ENCODE data around the gene CCNH. TPM values are rescaled to one million over a fixed set of nuclear protein-coding genes. Genes with fewer than 3 reads are reported as not detected.

CCNH gene
- total RNA-seq, 1 experiment from 2014 or later, result 63.2 TPM

DNA sequence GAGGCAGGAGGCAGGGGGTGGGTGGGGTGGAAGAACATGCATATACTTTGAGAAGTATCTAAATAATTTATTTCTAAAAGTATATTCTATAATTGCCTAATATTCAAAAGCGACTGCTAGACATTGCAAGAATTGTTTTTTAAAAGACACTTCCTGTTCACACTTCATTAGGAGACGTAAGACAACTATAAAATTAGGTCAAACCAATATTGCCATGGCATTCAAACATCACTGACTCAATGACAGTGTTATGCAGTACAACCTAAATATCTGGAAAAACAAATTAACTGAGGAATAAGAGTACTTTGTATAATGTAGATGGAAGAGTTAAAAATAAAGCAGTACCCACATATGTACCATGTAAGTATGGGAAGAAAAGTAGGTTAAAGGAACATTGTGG is 4.5 kb downstream of the CCNH start:
- Histone ChIP-seq H3K27ac (ENCODE audit: low read depth, low read length) (no peak overlapping the region), H3K27me3 (ENCODE audit: insufficient read depth, low read length) (no peaks in the 10 kb centered on the region), H2AFZ (ENCODE audit: low read depth, low read length, poor library complexity, severe bottlenecking) (no peak overlapping the region), H3K9me3 (ENCODE audit: control insufficient read depth in 1 of 2, insufficient read depth in 1 of 2, low read depth in 1 of 2, low read length in 2 of 2) (no peaks in the 10 kb centered on the region), H3K79me2 (ENCODE audit: insufficient read depth, low read length) (peaks cover 93% of the 10 kb centered on the region), H3K36me3 (ENCODE audit: control insufficient read depth in 1 of 2, insufficient read depth in 2 of 2, low read length in 2 of 2) (peaks cover 57 to 72% of the 10 kb centered on the region in 2 experiments), H3K4me3 (replicated peaks in 1 of 2; ENCODE audit: low read depth in 1 of 2, low read length in 2 of 2) (no peak overlapping the region), H3K9ac (ENCODE audit: low read length) (no peak overlapping the region), H3K4me1 (ENCODE audit: control insufficient read depth in 1 of 2, insufficient read depth in 2 of 2, low read length in 2 of 2) (peaks cover 4 to 6% of the 10 kb centered on the region in 2 experiments; a peak in 3 of 4 replicates), H3K9me2 (ENCODE audit: insufficient read depth) (no peaks in the 10 kb centered on the region), H3K4me2 (ENCODE audit: low read length) (no peak overlapping the region), H4K20me1 (ENCODE audit: insufficient read depth) (no peaks in the 10 kb centered on the region)
- ChIA-PET POLR2A (no interaction called here), CTCF (no interaction called here), RAD21 (ENCODE audit: low non-redundant PET in 1 of 2, low total read pairs in 2 of 2, uncharacterized antibody in 2 of 2, unreplicated experiment in 2 of 2) (no interaction called here)
- DNase-seq (ENCODE audit: low read depth, low spot score) (no peak), ATAC-seq (no peak)
- BruUV-seq (replicated peaks), result no TSS peak
- TF ChIP-seq, protein P1, sequence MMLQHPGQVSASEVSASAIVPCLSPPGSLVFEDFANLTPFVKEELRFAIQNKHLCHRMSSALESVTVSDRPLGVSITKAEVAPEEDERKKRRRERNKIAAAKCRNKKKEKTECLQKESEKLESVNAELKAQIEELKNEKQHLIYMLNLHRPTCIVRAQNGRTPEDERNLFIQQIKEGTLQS (IDR thresholded peaks at IDR 0.05), result no peak
- TF ChIP-seq YY1 (IDR thresholded peaks at IDR 0.05; ENCODE audit: extremely low read depth, insufficient replicate concordance, low read depth, low read length) (no peak), SIN3A (IDR thresholded peaks at IDR 0.05; ENCODE audit: low read depth) (no peak), EZH2 (IDR thresholded peaks at IDR 0.05) (no peak), ZFX (IDR thresholded peaks at IDR 0.05) (no peak), JUND (IDR thresholded peaks at IDR 0.05) (no peak), ELF1 (IDR thresholded peaks at IDR 0.05; ENCODE audit: borderline replicate concordance, low read depth) (no peak), POLR2A (IDR thresholded peaks at IDR 0.05; ENCODE audit: borderline replicate concordance, extremely low read depth, insufficient read depth, insufficient read length) (no peak), TCF7L2 (IDR thresholded peaks at IDR 0.05; ENCODE audit: borderline replicate concordance, extremely low read depth, insufficient read depth, insufficient read length) (no peak), SRF (IDR thresholded peaks at IDR 0.05; ENCODE audit: low read depth) (no peak), SP1 (IDR thresholded peaks at IDR 0.05; ENCODE audit: low read depth) (no peak), FOSL1 (IDR thresholded peaks at IDR 0.05; ENCODE audit: low read depth) (no peak), ZNF274 (IDR thresholded peaks at IDR 0.05; ENCODE audit: low read depth, low read length) (no peak), CEBPB (IDR thresholded peaks at IDR 0.05; ENCODE audit: low read depth) (no peak), EGR1 (IDR thresholded peaks at IDR 0.05; ENCODE audit: low read depth) (no peak), CBX3 (IDR thresholded peaks at IDR 0.05; ENCODE audit: low read depth) (no peak), ZBTB33 (IDR thresholded peaks at IDR 0.05; ENCODE audit: extremely low read depth, insufficient replicate concordance, low read length) (no peak)
- TF ChIP-seq, protein P2, sequence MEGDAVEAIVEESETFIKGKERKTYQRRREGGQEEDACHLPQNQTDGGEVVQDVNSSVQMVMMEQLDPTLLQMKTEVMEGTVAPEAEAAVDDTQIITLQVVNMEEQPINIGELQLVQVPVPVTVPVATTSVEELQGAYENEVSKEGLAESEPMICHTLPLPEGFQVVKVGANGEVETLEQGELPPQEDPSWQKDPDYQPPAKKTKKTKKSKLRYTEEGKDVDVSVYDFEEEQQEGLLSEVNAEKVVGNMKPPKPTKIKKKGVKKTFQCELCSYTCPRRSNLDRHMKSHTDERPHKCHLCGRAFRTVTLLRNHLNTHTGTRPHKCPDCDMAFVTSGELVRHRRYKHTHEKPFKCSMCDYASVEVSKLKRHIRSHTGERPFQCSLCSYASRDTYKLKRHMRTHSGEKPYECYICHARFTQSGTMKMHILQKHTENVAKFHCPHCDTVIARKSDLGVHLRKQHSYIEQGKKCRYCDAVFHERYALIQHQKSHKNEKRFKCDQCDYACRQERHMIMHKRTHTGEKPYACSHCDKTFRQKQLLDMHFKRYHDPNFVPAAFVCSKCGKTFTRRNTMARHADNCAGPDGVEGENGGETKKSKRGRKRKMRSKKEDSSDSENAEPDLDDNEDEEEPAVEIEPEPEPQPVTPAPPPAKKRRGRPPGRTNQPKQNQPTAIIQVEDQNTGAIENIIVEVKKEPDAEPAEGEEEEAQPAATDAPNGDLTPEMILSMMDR (IDR thresholded peaks at IDR 0.05 in 2 of 3, conservative IDR thresholded peaks at IDR 0.05 in 1 of 3; ENCODE audit: borderline replicate concordance in 1 of 3, insufficient read depth in 1 of 3, low read depth in 2 of 3, low read length in 2 of 3), result no peak
- TF ChIP-seq, protein P3, sequence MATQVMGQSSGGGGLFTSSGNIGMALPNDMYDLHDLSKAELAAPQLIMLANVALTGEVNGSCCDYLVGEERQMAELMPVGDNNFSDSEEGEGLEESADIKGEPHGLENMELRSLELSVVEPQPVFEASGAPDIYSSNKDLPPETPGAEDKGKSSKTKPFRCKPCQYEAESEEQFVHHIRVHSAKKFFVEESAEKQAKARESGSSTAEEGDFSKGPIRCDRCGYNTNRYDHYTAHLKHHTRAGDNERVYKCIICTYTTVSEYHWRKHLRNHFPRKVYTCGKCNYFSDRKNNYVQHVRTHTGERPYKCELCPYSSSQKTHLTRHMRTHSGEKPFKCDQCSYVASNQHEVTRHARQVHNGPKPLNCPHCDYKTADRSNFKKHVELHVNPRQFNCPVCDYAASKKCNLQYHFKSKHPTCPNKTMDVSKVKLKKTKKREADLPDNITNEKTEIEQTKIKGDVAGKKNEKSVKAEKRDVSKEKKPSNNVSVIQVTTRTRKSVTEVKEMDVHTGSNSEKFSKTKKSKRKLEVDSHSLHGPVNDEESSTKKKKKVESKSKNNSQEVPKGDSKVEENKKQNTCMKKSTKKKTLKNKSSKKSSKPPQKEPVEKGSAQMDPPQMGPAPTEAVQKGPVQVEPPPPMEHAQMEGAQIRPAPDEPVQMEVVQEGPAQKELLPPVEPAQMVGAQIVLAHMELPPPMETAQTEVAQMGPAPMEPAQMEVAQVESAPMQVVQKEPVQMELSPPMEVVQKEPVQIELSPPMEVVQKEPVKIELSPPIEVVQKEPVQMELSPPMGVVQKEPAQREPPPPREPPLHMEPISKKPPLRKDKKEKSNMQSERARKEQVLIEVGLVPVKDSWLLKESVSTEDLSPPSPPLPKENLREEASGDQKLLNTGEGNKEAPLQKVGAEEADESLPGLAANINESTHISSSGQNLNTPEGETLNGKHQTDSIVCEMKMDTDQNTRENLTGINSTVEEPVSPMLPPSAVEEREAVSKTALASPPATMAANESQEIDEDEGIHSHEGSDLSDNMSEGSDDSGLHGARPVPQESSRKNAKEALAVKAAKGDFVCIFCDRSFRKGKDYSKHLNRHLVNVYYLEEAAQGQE (IDR thresholded peaks at IDR 0.05; ENCODE audit: low read depth), result no peak
- intact Hi-C loops (cut with micrococcal nuclease), result no loop called here

Measured in HCT116 (cell line).